Thymus (tissue), 11 donors: ENCODE results near the gene SLC35B1. TPM values are rescaled to one million over a fixed set of nuclear protein-coding genes. Genes with fewer than 3 reads are reported as not detected.
"Not testable (repeated sequence)": the region's sequence is repeated elsewhere in the genome, so short reads cannot be mapped to it uniquely, and the experiment has no call there.

ENCODE experiments used
- DNase-seq, 9 donors: peaks; one replicate each; pipeline ENCODE4 v3.0.0-alpha.2; 2013; ENCODE audit warnings: low spot score in 9 of 9, low read depth in 6 of 9, missing footprints in 1 of 9
- H3K27ac ChIP-seq, 2 donors: one replicate each; pipeline ENCODE4 v1.5.1; 2013; ENCODE audit warnings: control low read depth in 1 of 2, low read depth in 1 of 2, low read length in 1 of 2, mild to moderate bottlenecking in 1 of 2, moderate library complexity in 1 of 2
- H3K27me3 ChIP-seq, 2 donors: one replicate each; pipeline ENCODE4 v1.5.1; 2013; ENCODE audit warnings: low read length in 1 of 2; ENCODE audit not compliant: control insufficient read depth in 2 of 2, insufficient read depth in 1 of 2
- H3K36me3 ChIP-seq, 2 donors: one replicate each; pipeline ENCODE4 v1.5.1; 2013; ENCODE audit warnings: low read length in 1 of 2, mild to moderate bottlenecking in 1 of 2, moderate library complexity in 1 of 2; ENCODE audit not compliant: control insufficient read depth in 2 of 2, insufficient read depth in 2 of 2
- H3K4me1 ChIP-seq, 2 donors: one replicate each; pipeline ENCODE4 v1.5.1; 2013; ENCODE audit warnings: low read length in 2 of 2; ENCODE audit not compliant: control insufficient read depth in 2 of 2, insufficient read depth in 2 of 2
- H3K4me3 ChIP-seq, 2 donors: one replicate each; pipeline ENCODE4 v1.5.1; 2013; ENCODE audit warnings: low read length in 2 of 2, control low read depth in 1 of 2, mild to moderate bottlenecking in 1 of 2
- H3K9me3 ChIP-seq, 2 donors: one replicate each; pipeline ENCODE4 v1.5.1; 2013; ENCODE audit warnings: low read length in 1 of 2, mild to moderate bottlenecking in 1 of 2; ENCODE audit not compliant: control insufficient read depth in 2 of 2, insufficient read depth in 1 of 2
- WGBS: extraction: QIAGEN DNeasy Blood & Tissue Kit; methylation state at CpG from one replicate; pipeline ENCODE4 v1.1.7; 2013; 5-methylcytosine and 5-hydroxymethylcytosine counted together
- polyA plus RNA-seq: library from polyadenylated mRNA; stranded (reverse); fragments of 200-250 nt; gene quantifications from one replicate; pipeline ENCODE4 v1.2.3, GENCODE V29; 2013
- total RNA-seq: library from RNA; stranded (reverse); fragments of 120-200 nt; gene quantifications from one replicate; pipeline ENCODE4 v1.2.4, GENCODE V29; 2013
- donor health status: healthy.

Gene SLC35B1
- total and polyA plus RNA-seq, 2 donors: 33.3 to 50.0 TPM

GRCh38 chr17:49681106-49681979 lies 26.4 kb downstream of the SLC35B1 start:
- Histone ChIP-seq H3K4me1 (peaks cover 2 to 10% of the 10 kb centered on the region in 2 donors), H3K4me3 (no peak overlapping the region), H3K27ac (no peak overlapping the region), H3K27me3 (no peaks in the 10 kb centered on the region), H3K36me3 (no peaks in the 10 kb centered on the region), H3K9me3 (peaks cover 0 to 4% of the 10 kb centered on the region in 2 donors)
- no peak for DNase-seq
- WGBS: 76% methylated on average over 9 of the region's 9 CpGs

GRCh38 chr17:49680314-49680713 lies 27.4 kb downstream of the SLC35B1 start:
- Histone ChIP-seq H3K9me3 (peaks cover 0 to 4% of the 10 kb centered on the region in 2 donors), H3K27me3 (no peaks in the 10 kb centered on the region), H3K27ac (no peak overlapping the region), H3K36me3 (peaks cover 2 to 3% of the 10 kb centered on the region in 2 donors), H3K4me3 (no peak overlapping the region), H3K4me1 (peaks cover 5 to 19% of the 10 kb centered on the region in 2 donors)
- DNase-seq: no peak
- 68% methylated on average over 6 of the region's 6 CpGs for WGBS

- peaks cover 2 to 15% of the 10 kb centered on the region in 2 donors for H3K36me3 ChIP-seq
- peak; percentile 95 to 99 (median 99) for DNase-seq
- H3K9me3 ChIP-seq: peaks cover 0 to 4% of the 10 kb centered on the region in 2 donors
- peaks cover 5 to 19% of the 10 kb centered on the region in 2 donors for H3K4me1 ChIP-seq
- peak within 1 kb of the TSS; percentile 62 to 93 for H3K4me3 ChIP-seq
- no peaks in the 10 kb centered on the region for H3K27me3 ChIP-seq
- peak within 1 kb of the TSS; percentile 97 to 99 for H3K27ac ChIP-seq
- WGBS: 17% methylated on average over 53 of the region's 53 CpGs
Observed at GRCh38 chr17:49677933-49678847, 29.6 kb downstream of the SLC35B1 start, which contains the start of gene SPOP. Gene SPOP (minus strand): TSS chr17:49678097. CDS start chr17:49622810, 55,287 bp downstream.

GRCh38 chr17:49677134-49677932 lies 30.4 kb downstream of the SLC35B1 start:
- Histone ChIP-seq H3K27ac (peak overlapping the region; percentile 97 to 99), H3K9me3 (peaks cover 0 to 4% of the 10 kb centered on the region in 2 donors), H3K4me1 (peaks cover 5 to 19% of the 10 kb centered on the region in 2 donors), H3K4me3 (peak overlapping the region; percentile 62 to 93), H3K36me3 (peaks cover 2 to 20% of the 10 kb centered on the region in 2 donors), H3K27me3 (no peaks in the 10 kb centered on the region)
- DNase-seq: peak; percentile 89 to 99 (median 95)
- WGBS: under 1% methylated on average over 34 of the region's 34 CpGs

- peak overlapping the region; percentile 43 to 99 for H3K27ac ChIP-seq
- H3K36me3 ChIP-seq: peaks cover 2 to 20% of the 10 kb centered on the region in 2 donors
- DNase-seq: peak in 6 of 9 donors; percentile 52 to 84 (median 61)
- peaks cover 0 to 4% of the 10 kb centered on the region in 2 donors for H3K9me3 ChIP-seq
- 12% methylated on average over 5 of the region's 5 CpGs for WGBS
- H3K27me3 ChIP-seq: no peaks in the 10 kb centered on the region
- peak overlapping the region; percentile 62 to 93 for H3K4me3 ChIP-seq
- H3K4me1 ChIP-seq: peaks cover 5 to 19% of the 10 kb centered on the region in 2 donors
Observed at GRCh38 chr17:49676276-49676868, 31.4 kb downstream of the SLC35B1 start.

GRCh38 chr17:49674507-49674906 lies 33.3 kb downstream of the SLC35B1 start:
- Histone ChIP-seq H3K4me3 (no peak overlapping the region), H3K4me1 (peaks cover 5 to 19% of the 10 kb centered on the region in 2 donors), H3K27ac (no peak overlapping the region)

GRCh38 chr17:49673679-49674078 lies 34.1 kb downstream of the SLC35B1 start:
- WGBS: 98% methylated on average over 6 of the region's 6 CpGs
- not testable (repeated sequence) for H3K27ac ChIP-seq, H3K9me3 ChIP-seq, H3K4me3 ChIP-seq, DNase-seq, H3K27me3 ChIP-seq
- Histone ChIP-seq H3K36me3 (peaks cover 2 to 20% of the 10 kb centered on the region in 2 donors), H3K4me1 (peaks cover 5 to 19% of the 10 kb centered on the region in 2 donors)

More at GRCh38 chr17:49674507-49674906, 33.3 kb downstream of the SLC35B1 start:
- Histone ChIP-seq H3K9me3 (peaks cover 0 to 4% of the 10 kb centered on the region in 2 donors), H3K27me3 (no peaks in the 10 kb centered on the region), H3K36me3 (peaks cover 2 to 20% of the 10 kb centered on the region in 2 donors)
- DNase-seq: no peak

- H3K27me3 ChIP-seq: no peaks in the 10 kb centered on the region
- peaks cover under 1 to 20% of the 10 kb centered on the region in 2 donors for H3K36me3 ChIP-seq
- peaks cover 0 to 2% of the 10 kb centered on the region in 2 donors for H3K4me1 ChIP-seq
- no peaks in the 10 kb centered on the region for H3K9me3 ChIP-seq
- H3K27ac ChIP-seq: no peak overlapping the region
- WGBS: 95% methylated on average over 4 of the region's 4 CpGs
- no peak overlapping the region for H3K4me3 ChIP-seq
- no peak for DNase-seq
Observed at GRCh38 chr17:49670641-49671040, 37.1 kb downstream of the SLC35B1 start.
